Measurements from ENCODE around the gene EPN1. TPM values are rescaled to one million over a fixed set of nuclear protein-coding genes. Genes with fewer than 3 reads are reported as not detected.

Gene EPN1
- total RNA-seq, 2 donors from 2014 or later, result 179 to 187 TPM

- Histone ChIP-seq H3K9me3 (no peaks in the 10 kb centered on the region), H3K27me3 (no peaks in the 10 kb centered on the region), H3K36me3 (peaks cover 67% of the 10 kb centered on the region), H3K4me1 (peaks cover 0 to 18% of the 10 kb centered on the region in 2 donors), H3K27ac (no peak overlapping the region), H3K4me3 (no peak overlapping the region)
- peak; percentile 68 for DNase-seq (ENCODE audit: low spot score)
- TF ChIP-seq CTCF (IDR thresholded peaks at IDR 0.05), result no peak
Observed at GRCh38 chr19:55670280-55671053, 4.6 kb upstream of the EPN1 start.

GRCh38 chr19:55671054-55671378 is 4.0 kb upstream of the EPN1 start:
- no peak for TF ChIP-seq CTCF (IDR thresholded peaks at IDR 0.05)
- DNase-seq (ENCODE audit: low spot score), result no peak
- peaks cover 61% of the 10 kb centered on the region for H3K36me3 ChIP-seq

GRCh38 chr19:55672418-55672817 is 2.6 kb upstream of the EPN1 start:
- no peaks in the 10 kb centered on the region for H3K27me3 ChIP-seq
- H3K4me3 ChIP-seq, result no peak overlapping the region
- no peak for DNase-seq (ENCODE audit: low spot score)
- H3K9me3 ChIP-seq, result no peaks in the 10 kb centered on the region
- peaks cover 47% of the 10 kb centered on the region for H3K36me3 ChIP-seq
- no peak for TF ChIP-seq CTCF (IDR thresholded peaks at IDR 0.05)
- peaks cover 0 to 36% of the 10 kb centered on the region in 2 donors for H3K4me1 ChIP-seq
- no peak overlapping the region for H3K27ac ChIP-seq

More at GRCh38 chr19:55671054-55671378, 4.0 kb upstream of the EPN1 start:
- Histone ChIP-seq H3K27me3 (no peaks in the 10 kb centered on the region), H3K4me1 (peaks cover 0 to 22% of the 10 kb centered on the region in 2 donors), H3K9me3 (no peaks in the 10 kb centered on the region), H3K27ac (no peak overlapping the region), H3K4me3 (no peak overlapping the region)

GRCh38 chr19:55673465-55673864 is 1.6 kb upstream of the EPN1 start:
- Histone ChIP-seq H3K4me1 (peaks cover 0 to 47% of the 10 kb centered on the region in 2 donors), H3K4me3 (no peak overlapping the region), H3K27me3 (no peaks in the 10 kb centered on the region), H3K27ac (no peak overlapping the region), H3K36me3 (peaks cover 40% of the 10 kb centered on the region), H3K9me3 (no peaks in the 10 kb centered on the region)
- TF ChIP-seq CTCF (IDR thresholded peaks at IDR 0.05), result no peak
- DNase-seq (ENCODE audit: low spot score), result no peak

GRCh38 chr19:55673889-55674288 is 1.1 kb upstream of the EPN1 start:
- no peaks in the 10 kb centered on the region for H3K27me3 ChIP-seq
- no peak for TF ChIP-seq CTCF (IDR thresholded peaks at IDR 0.05)
- DNase-seq (ENCODE audit: low spot score), result no peak
- peaks cover 40% of the 10 kb centered on the region for H3K36me3 ChIP-seq
- no peak overlapping the region for H3K4me3 ChIP-seq
- no peak overlapping the region for H3K27ac ChIP-seq
- H3K9me3 ChIP-seq, result no peaks in the 10 kb centered on the region
- H3K4me1 ChIP-seq, result peaks cover 0 to 50% of the 10 kb centered on the region in 2 donors

- Histone ChIP-seq H3K4me3 (peak overlapping the region; percentile 87), H3K9me3 (no peaks in the 10 kb centered on the region), H3K27ac (peak overlapping the region; percentile 83 to 90), H3K36me3 (peaks cover 40% of the 10 kb centered on the region), H3K27me3 (no peaks in the 10 kb centered on the region), H3K4me1 (peaks cover 0 to 54% of the 10 kb centered on the region in 2 donors)
- no peak for TF ChIP-seq CTCF (IDR thresholded peaks at IDR 0.05)
- DNase-seq (ENCODE audit: low spot score), result no peak
Observed at GRCh38 chr19:55674459-55674840, 576 bp upstream of the EPN1 start.
